Activated naive CD4-positive, alpha-beta T cell treated with anti-CD3 and anti-CD28 coated beads, Interleukin-2, amount 50 U/mL, for 72 hours (primary cell): ENCODE measurements around the gene HIP1R. TPM values are rescaled to one million over a fixed set of nuclear protein-coding genes. Genes with fewer than 3 reads are reported as not detected.
"Not testable (repeated sequence)": the region's sequence is repeated elsewhere in the genome, so short reads cannot be mapped to it uniquely, and the experiment has no call there.

Source experiments
- ATAC-seq, 2 donors: fragments of 150-1000 bp; cut with Tn5 transposase; 2 replicates each; pipeline ENCODE4 v1.10.0; 2021; ENCODE audit warnings: mild to moderate bottlenecking in 2 of 2, moderate library complexity in 2 of 2
- DNase-seq, 2 donors: peaks; one replicate each; pipeline ENCODE4 v3.0.0; 2021 to 2022; ENCODE audit warnings: low spot score in 2 of 2
- H3K27ac Mint-ChIP-seq, 2 donors: one replicate each; pipeline ENCODE4 v1.8.0; 2022; ENCODE audit warnings: mild to moderate bottlenecking in 2 of 2, mixed read lengths in 2 of 2
- H3K36me3 Mint-ChIP-seq, 2 donors: one replicate each; pipeline ENCODE4 v1.8.0; 2022; ENCODE audit warnings: mixed read lengths in 2 of 2
- H3K9me3 Mint-ChIP-seq, 2 donors: one replicate each; pipeline ENCODE4 v1.8.0; 2022; ENCODE audit warnings: mixed read lengths in 2 of 2
- total RNA-seq, 2 donors: library from RNA; stranded (reverse); gene quantifications; one replicate each; pipeline ENCODE4 v1.2.3, GENCODE V29; 2022

HIP1R gene
- total RNA-seq = 10 to 100 TPM; 16.7 to 48.9 TPM

GRCh38 chr12:122834921-122835749 lies at the start of gene HIP1R:
Gene HIP1R, plus strand, starts transcription at chr12:122835457. Its CDS starts 94 bp downstream, at chr12:122835551.
- Mint-ChIP-seq H3K27ac (peak within 1 kb of the TSS; percentile 88 to 95), H3K36me3 (peaks cover 9 to 15% of the 10 kb centered on the region in 2 donors), H3K9me3 (no peaks in the 10 kb centered on the region)
- DNase-seq (peak; percentile 65 to 71), ATAC-seq (peak; percentile 73 to 74)

GRCh38 chr12:122785503-122785902 lies 49.8 kb upstream of the HIP1R start:
- ATAC-seq = no peak
- Mint-ChIP-seq H3K27ac (no peak overlapping the region), H3K9me3 (no peaks in the 10 kb centered on the region), H3K36me3 (no peaks in the 10 kb centered on the region)
- no peak for DNase-seq

- H3K27ac Mint-ChIP-seq = no peak overlapping the region
- no peaks in the 10 kb centered on the region for H3K9me3 Mint-ChIP-seq
- DNase-seq (no peak), ATAC-seq (no peak)
- no peaks in the 10 kb centered on the region for H3K36me3 Mint-ChIP-seq
Observed at GRCh38 chr12:122788387-122788786, 46.9 kb upstream of the HIP1R start.

GRCh38 chr12:122789637-122790036 lies 45.6 kb upstream of the HIP1R start:
- Mint-ChIP-seq H3K36me3 (no peaks in the 10 kb centered on the region), H3K9me3 (no peaks in the 10 kb centered on the region), H3K27ac (no peak overlapping the region)
- ATAC-seq = no peak
- no peak for DNase-seq

- DNase-seq (no peak), ATAC-seq (no peak)
- Mint-ChIP-seq H3K9me3 (no peaks in the 10 kb centered on the region), H3K36me3 (no peaks in the 10 kb centered on the region), H3K27ac (no peak overlapping the region)
Observed at GRCh38 chr12:122790393-122791075, 44.7 kb upstream of the HIP1R start.

GRCh38 chr12:122793685-122794106 lies 41.6 kb upstream of the HIP1R start:
- peak; percentile 58 to 63 for ATAC-seq
- no peak for DNase-seq
- Mint-ChIP-seq H3K36me3 (no peaks in the 10 kb centered on the region), H3K9me3 (no peaks in the 10 kb centered on the region), H3K27ac (no peak overlapping the region)

GRCh38 chr12:122795807-122796206 lies 39.5 kb upstream of the HIP1R start:
- H3K27ac Mint-ChIP-seq = no peak overlapping the region
- H3K36me3 Mint-ChIP-seq = no peaks in the 10 kb centered on the region
- no peaks in the 10 kb centered on the region for H3K9me3 Mint-ChIP-seq
- DNase-seq = no peak
- no peak for ATAC-seq

GRCh38 chr12:122799641-122800243 lies 35.5 kb upstream of the HIP1R start:
- DNase-seq (no peak), ATAC-seq (no peak)
- Mint-ChIP-seq H3K36me3 (no peaks in the 10 kb centered on the region), H3K9me3 (no peaks in the 10 kb centered on the region), H3K27ac (no peak overlapping the region)

- Mint-ChIP-seq H3K27ac (no peak overlapping the region), H3K9me3 (no peaks in the 10 kb centered on the region), H3K36me3 (no peaks in the 10 kb centered on the region)
- DNase-seq (no peak), ATAC-seq (no peak)
Observed at GRCh38 chr12:122803937-122804336, 31.3 kb upstream of the HIP1R start.

- not testable (repeated sequence) for H3K27ac Mint-ChIP-seq, ATAC-seq, H3K36me3 Mint-ChIP-seq, H3K9me3 Mint-ChIP-seq, DNase-seq
Observed at GRCh38 chr12:122804957-122805356, 30.3 kb upstream of the HIP1R start.

- Mint-ChIP-seq H3K9me3 (no peaks in the 10 kb centered on the region), H3K27ac (no peak overlapping the region), H3K36me3 (no peaks in the 10 kb centered on the region)
- ATAC-seq (no peak), DNase-seq (no peak)
Observed at GRCh38 chr12:122807651-122808050, 27.6 kb upstream of the HIP1R start.

- H3K27ac Mint-ChIP-seq = no peak overlapping the region
- no peak for ATAC-seq
- H3K36me3 Mint-ChIP-seq = no peaks in the 10 kb centered on the region
- no peaks in the 10 kb centered on the region for H3K9me3 Mint-ChIP-seq
- DNase-seq = no peak
Observed at GRCh38 chr12:122811777-122812176, 23.5 kb upstream of the HIP1R start.

GRCh38 chr12:122813310-122813713 lies 21.9 kb upstream of the HIP1R start:
- Mint-ChIP-seq H3K36me3 (no peaks in the 10 kb centered on the region), H3K27ac (no peak overlapping the region), H3K9me3 (no peaks in the 10 kb centered on the region)
- DNase-seq (no peak), ATAC-seq (no peak)

- ATAC-seq (no peak), DNase-seq (no peak)
- Mint-ChIP-seq H3K27ac (no peak overlapping the region), H3K36me3 (no peaks in the 10 kb centered on the region), H3K9me3 (no peaks in the 10 kb centered on the region)
Observed at GRCh38 chr12:122819209-122819785, 16.0 kb upstream of the HIP1R start.

GRCh38 chr12:122820138-122820537 lies 15.1 kb upstream of the HIP1R start:
- Mint-ChIP-seq H3K36me3 (no peaks in the 10 kb centered on the region), H3K27ac (no peak overlapping the region), H3K9me3 (no peaks in the 10 kb centered on the region)
- no peak for DNase-seq
- no peak for ATAC-seq

GRCh38 chr12:122820838-122821271 lies 14.4 kb upstream of the HIP1R start:
- H3K36me3 Mint-ChIP-seq = no peaks in the 10 kb centered on the region
- no peak for DNase-seq
- H3K27ac Mint-ChIP-seq = no peak overlapping the region
- no peaks in the 10 kb centered on the region for H3K9me3 Mint-ChIP-seq
- no peak for ATAC-seq

- ATAC-seq = no peak
- no peak for DNase-seq
- Mint-ChIP-seq H3K27ac (no peak overlapping the region), H3K9me3 (no peaks in the 10 kb centered on the region), H3K36me3 (no peaks in the 10 kb centered on the region)
Observed at GRCh38 chr12:122823429-122823828, 11.8 kb upstream of the HIP1R start.
